Measurements from ENCODE around the gene POTEM.
"Not testable (repeated sequence)": the region's sequence is repeated elsewhere in the genome, so short reads cannot be mapped to it uniquely, and the experiment has no call there.

Gene POTEM

DNA sequence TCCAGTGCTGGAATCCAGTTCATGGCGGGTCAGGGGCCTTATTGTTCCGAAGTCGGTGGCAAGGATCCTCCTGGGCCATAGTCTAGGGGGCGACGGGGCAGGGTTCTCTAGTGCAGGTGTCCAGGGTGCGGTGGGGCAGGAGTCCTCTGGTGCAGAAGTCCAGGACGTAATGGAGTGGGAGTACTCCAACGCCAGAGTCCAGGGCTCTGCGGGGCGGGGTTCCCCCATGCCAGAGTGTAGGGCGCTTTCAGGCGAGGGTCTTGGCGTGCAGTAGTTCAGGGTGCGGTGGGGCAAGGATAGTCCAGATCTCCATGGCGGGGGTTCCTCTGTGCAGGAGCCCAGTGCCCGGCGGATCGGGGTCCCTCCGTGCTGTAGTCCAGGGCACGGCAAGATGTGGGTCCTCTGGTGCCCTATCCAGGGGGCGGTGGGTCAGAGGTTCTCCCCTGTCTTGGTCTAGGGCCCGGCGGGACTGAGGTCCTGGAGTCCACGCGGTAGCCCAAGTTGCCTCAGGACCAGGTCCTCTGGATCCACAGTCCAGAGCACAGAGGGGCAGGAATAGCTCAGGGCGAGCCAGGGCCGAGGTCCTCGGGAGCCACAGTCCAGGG, 70.9 kb downstream of the POTEM start:
- not testable (repeated sequence) for DNase-seq

- DNase-seq: not testable (repeated sequence)
Measured at GRCh38 chr14:19038785-19039184, 71.6 kb downstream of the POTEM start.

DNA sequence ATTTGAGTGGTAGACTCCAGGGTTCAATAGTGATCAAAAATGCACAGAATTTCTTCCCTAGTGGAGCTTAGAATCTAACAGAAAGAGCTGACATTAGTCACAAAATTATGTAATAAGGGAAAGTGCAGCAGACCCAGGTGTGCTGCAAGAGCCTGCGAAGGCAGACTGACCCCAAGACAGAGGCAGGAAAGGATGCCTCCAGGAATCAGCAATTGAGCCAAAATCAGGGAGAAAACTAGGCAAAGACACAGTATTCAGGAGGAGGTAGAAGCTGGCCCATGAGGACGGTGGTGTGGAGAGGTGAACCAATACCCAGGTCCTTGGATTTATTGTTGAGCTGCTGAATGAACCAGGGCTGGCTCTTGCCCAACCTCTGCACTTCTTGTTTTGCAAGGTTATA, 76.2 kb downstream of the POTEM start:
- not testable (repeated sequence) for DNase-seq

Measured in activated T-cell treated with anti-CD3 and anti-CD28 coated beads, Interleukin-2, amount 50 U/mL, for 1 hour (primary cell).